NCI-H1105 treated with DMSO at 0.1 percent for 48 hours (cell line): Measurements from ENCODE around the gene TMED10.
A peak's percentile ranks its signal among the peaks of the same experiment; 100 is the strongest.
"Not testable (repeated sequence)": the region's sequence is repeated elsewhere in the genome, so short reads cannot be mapped to it uniquely, and the experiment has no call there.

Experiments used
- DNase-seq: peaks from one replicate; lab custom pipeline; 2025; lab: John Stamatoyannopoulos, UW

The TMED10 gene

DNA sequence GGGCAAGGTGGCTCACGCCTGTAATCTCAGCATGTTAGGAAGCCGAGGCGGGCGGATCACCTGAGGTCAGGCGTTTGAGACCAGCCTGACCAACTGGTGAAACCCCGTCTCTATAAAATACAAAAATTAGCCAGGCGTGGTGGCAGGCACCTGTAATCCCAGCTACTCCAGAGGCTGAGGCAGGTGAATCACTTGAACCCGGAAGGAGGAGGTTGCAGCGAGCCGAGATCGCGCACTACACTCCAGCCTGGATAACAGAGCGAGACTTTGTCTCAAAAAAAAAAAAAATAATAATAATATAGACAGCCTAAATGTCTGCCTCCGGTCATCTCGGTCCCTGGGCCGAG is 49.0 kb downstream of the TMED10 start:
- not testable (repeated sequence) for DNase-seq

DNA sequence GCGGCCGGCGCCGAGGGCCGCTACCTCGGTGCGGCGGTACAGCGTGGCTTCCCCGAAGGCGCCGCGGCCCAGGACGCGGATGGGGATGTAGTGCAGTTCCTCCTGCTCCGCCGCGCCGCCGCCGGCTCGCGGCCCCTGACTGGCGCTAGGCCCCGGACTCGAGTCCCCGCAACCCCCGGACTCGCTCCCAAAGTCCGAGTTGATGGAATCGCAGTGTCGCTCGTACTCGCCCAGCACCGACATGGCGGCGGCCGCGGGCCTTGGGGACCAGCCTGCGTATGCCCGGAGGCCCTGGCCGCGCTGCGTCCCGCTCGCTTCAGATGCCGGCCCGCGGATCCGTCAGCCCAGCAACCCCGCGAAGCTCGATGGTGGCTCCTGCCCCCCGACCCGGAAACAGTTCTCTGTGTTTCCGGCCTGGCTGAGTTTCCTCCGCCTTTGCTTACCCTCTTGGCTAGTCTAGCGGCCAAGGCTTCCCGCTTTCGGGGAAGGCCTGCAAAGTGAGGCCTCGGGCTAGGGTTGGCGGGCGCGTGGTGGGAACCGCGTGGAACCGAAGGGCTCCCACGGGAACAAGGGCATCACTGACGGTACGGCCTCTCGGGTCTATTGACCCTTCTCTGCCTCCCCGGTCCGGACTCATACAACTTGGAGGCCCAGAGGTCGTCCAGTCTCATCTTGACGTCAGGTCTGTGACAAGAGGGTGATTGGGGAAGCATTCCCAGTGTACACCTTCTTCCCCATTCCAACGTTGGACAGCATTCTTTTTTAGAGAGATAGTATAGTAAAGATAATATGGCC is 49.5 kb downstream of the TMED10 start, which contains the start of gene NEK9:
Gene NEK9, minus strand, starts transcription at position 370 of the 795 bp plus-strand sequence. Its CDS starts 127 bp downstream, at position 243.
- DNase-seq, result peak; percentile 86

DNA sequence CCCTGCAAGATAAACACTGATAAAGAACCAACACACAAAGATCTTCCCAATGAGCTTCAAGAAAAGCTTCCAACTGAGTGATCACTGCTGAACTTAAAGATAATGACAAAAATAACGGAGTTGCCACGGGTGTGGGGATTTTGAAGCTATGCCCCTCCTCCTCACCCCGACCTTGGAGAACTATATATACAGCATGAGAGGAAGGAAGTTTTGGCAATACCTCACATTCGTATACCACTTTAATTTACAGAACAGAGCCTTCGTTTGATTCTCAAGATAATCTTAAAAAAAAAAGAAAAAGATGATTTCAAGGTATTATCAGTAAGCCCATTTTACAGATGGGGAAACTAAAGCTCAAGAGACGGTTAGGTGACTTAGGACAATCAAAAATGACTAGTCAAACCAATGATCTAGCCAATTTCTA is 50.3 kb downstream of the TMED10 start:
- no peak for DNase-seq

DNA sequence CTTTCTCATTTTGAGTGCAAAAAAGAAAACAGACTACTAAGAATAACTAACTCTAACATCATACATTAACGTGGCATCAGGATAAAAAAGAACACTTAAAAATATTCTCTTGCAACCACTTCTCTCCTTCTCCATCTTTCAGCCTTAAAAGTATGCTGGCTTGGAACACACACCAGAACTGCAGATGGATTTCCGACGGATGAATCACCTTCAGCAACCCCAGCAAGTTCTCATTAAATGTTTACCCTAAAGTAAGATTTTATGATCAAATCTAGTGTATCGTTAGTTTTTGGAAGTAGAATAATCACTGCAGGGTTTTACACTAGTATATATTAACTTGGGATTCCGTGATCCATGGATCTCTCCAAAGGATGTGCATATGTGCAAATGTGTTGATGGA is 50.8 kb downstream of the TMED10 start:
- no peak for DNase-seq

DNA sequence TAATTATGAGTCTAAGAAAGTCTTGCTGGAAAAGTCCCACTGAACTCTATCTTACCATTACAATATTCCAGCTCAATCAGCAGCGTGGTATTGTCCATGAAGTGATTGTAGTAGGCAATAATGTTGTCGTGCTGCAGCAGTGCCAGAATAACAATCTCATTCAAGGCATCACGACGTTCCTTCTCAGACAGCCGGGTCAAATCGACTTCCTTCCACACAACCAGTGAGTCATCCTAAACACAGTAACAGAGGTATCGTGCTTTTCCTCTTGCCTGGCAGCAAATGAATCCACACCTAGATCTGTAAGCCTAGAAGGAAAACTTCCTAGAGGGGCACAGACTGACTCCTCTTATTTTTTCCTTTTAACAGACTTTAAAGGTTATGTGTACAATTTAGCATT is 52.4 kb downstream of the TMED10 start:
- DNase-seq, result no peak

DNA sequence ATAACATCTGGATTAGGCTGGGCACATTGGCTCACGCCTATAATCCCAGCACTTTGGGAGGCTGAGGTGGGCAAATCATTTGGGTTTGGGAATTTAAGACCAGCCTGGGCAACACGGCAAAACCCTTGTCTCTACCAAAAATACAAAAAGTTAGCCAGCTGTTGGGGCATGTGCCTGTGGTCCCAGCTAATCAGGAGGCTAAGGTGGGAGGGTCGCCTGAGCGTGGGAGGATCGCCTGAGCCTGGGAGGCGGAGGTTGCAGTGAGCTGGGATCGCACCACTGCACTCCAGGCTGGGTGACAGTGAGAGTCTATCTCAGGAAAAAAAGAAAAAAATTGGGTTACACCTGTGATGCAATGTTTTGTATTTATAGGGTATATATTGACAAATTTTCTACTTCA is 54.9 kb downstream of the TMED10 start:
- DNase-seq, result no peak

DNA sequence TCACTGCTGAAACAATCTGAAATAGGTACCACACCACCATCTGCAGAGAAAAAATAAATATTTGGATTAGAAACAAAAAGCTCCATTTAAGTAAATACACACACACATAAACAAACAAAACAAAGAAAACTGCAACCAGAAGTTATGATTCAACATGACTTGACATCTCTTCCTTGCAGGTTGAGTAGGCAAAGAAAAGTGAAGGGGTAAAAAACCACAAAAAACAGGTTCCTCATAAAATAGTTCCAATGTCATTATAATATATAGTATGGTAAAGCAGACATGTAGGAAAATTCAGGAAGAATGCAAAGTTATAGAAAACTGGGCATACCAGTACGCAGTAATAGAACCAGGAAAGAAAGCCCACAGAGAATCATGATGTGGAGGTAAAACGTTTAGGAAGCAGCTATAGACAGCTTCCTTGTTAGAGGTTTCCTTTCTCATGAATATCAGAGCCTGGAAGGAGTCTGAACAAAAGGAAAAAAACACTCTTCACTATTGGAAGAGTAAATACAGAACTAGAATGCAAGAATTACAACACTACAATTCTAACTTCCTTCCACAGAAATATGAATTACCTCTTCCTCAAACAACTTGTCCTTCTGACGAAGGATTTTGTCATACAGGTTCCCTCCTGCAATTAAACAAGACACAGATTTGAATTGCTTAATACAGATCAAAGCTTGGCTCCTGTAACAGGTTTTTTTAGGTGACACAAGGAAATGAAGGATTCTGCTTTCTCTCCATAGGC is 55.7 kb downstream of the TMED10 start:
- DNase-seq, result no peak

DNA sequence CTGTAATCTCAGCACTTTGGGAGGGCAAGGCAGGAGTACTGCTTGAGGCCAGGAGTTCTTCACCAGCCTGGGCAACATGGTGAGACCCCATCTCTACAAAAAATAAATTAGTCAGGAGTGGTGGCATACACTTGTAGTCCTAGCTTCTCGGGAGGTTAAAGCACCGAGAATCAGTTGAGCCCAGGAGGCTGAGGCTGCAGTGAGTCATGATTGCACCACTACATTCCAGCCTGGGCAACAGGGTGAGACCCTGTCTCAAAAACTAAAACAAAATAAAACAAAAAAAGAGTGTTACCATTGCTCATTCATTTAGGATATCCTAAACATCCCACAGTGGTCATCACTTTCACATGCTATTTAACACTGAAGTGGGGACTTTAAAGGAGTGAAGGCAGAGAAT is 57.4 kb downstream of the TMED10 start:
- no peak for DNase-seq

DNA sequence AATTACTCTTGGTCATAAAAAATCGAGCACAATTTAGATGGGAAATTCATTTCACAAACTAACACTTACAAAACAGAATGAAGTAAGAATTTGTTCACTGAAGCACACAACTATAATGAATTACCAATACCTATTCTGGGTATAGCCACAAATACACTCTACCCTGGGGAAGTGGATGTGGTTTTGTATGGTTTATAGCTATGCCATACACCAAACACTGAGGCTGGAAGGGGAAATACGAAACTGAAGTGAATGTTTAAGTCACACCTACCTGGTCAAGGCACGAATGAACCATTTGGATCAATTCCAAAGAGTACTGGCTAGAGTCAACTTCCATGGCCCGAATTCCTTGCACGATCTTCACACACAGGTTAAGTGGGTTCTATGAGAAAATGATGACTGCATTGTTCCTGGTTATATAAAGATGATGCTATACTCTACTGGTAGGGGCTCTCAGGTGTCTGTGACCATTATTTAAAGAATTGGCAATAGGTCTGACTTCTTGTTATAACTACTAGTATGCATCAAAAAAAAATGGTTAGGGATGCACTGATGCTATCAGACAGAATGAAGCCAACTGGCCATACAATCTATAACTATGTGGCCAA is 62.4 kb downstream of the TMED10 start:
- DNase-seq, result no peak

DNA sequence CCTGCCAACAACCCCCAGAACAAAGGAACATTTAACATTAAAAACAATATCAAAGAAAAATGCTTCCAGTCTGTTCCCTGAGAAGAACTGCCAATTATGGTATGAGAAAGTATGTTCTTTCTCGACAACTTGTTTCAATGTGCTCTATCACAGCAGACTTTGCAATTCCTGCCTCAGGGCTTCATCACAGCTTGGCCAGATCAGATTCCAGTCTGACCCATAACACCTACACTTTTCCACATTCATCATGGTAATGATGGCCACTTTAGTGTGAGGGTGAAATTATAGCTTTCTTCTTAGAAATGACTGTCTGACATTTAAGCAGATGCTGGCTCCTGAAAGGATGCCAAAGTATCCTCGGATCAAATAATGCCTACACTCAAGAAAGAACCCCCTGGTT is 66.5 kb downstream of the TMED10 start:
- DNase-seq, result no peak

DNA sequence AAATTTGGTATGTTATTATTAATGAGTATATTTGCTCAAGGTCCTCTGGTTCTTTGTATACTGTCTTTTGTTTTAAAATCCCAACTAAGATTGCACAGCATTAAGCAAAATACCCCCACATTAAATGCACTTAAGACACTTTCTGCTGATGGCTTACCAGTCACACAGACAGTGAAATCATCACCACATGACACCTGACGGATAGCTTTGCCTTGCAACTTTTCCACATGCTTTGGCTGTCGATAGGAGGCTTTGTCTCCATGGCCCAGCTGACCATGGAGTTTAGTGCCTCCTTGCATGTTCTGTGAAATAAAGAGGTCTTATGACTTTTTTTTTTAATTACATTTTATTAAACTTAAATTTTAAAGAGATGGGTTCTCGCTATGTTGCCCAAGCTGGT is 69.2 kb downstream of the TMED10 start:
- no peak for DNase-seq

DNA sequence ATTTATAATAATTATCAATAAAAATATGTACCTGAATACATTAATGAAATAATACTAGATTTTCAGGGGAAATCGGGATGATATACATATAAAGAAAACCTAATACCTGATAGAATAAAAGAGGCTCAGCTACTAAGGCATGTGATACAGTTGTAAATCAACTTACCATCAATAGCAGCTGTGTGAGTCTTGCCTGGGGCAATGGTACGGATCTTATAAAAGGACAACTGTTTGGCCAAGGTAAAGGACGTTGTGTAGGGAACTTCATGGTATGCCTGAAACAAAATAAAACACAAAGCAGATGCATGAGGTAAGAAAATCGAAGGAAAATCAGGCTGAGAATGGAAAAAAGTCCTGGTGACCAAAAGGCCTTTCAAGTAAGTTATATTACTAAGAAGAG is 74.9 kb downstream of the TMED10 start:
- no peak for DNase-seq

DNA sequence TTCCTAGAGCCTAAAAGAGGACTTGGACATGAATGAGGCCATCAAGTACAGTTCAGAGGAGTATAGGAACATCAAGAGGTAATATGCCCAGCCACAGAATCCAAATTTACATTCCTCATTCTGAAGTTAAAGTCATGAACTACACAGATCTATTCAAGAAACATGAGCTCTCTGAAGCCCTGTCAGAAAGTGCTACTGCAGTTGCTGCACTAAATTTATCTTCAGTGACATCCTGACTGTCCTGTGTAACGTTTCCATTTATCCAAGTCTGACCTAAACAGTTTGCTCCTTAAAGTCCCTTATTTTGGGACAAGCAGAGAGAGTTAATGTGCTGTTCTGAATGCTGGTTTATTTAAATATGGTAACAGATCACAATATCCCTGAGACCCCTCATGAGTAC is 77.7 kb downstream of the TMED10 start:
- no peak for DNase-seq

DNA sequence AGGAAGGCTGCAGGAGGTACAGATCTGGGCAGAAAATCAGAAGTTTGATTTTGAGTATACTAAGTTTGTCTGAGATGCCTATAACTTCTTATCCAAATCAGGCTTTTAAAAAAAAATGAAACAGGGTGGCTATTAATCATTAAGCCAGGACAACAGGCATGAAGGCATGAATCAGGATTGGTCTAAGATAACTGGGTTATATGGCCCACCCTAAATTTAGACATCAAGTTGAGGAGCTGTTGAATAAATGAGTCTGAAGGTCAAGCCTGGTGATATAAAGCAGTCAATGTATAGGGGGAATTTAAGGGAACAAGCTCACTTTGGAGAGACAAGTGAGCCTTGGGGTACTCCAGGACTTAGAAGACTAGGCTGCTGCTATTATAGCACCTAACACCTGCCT is 78.2 kb downstream of the TMED10 start:
- no peak for DNase-seq

DNA sequence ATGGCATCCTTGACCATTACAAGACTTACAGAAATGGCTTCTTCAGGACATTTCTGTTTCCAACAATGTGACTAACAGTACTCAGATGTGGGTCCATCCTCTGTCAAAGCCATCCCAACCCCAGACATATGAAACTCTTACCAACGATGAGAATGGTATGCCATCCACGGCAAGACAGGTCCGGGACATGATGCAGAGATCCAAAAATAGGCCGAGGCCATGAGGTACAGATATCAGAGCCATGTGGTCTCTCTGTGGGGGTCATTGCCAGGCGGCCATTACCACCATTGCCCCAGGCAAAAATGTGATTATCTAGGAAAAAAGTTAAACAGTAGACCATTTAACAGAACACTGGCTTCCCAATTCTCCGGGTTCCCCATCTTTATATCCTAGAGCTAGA is 79.5 kb downstream of the TMED10 start:
- no peak for DNase-seq

DNA sequence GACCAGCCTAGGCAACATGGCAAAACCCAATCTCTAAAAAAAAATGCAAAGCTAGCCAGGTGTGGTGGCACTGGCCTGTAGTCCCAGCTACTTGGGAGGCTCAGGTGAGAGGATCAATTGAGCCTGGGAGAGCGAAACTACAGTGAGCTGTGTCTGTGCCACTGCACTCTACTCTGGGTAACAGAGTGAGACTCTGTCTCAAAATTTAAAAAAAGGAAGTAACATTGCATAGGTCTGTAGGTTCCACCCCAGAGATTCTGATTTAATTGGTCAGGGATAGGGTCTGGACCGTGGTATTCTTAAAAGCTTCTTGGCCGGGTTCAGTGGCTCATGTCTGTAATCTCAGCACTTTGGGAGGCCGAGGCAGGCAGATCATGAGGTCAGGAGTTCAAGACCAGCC is 80.7 kb downstream of the TMED10 start:
- DNase-seq, result no peak

DNA sequence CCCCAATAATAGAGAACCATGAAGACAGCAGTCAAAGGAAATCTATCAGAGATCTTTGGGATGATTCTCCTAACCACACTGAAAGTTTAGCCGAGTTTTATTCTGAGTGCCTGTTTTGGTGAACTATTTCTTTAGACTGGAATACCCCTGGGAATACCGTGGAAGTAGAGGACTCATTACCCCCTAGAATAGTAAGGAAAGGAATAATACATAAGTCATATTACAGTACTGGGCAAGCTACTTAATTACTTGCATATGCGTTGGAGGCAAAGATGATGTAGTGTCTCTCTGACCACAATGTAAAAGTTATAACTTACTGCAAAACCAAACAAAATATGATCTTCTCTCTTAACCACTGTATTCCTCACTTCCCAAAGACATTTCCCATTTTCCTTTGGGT is 81.5 kb downstream of the TMED10 start:
- no peak for DNase-seq

DNA sequence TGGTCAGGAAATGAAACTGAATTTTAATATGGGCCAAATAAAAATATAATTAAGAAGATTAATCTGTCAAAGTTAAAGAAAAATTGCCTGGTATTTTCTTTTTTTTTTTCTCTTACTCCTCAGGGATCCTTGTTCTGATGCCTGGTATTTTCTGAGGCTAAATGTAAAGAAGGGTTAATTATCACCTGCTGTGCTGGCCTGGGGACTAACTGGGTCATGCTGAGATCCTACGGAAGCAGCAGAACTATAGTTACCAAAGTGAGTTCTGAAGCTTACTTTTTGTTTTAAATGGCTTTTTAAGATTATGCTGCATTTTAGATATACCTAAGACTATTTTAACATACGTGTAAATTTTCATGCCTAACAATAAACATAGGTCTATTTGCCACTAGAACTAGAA is 83.7 kb downstream of the TMED10 start:
- no peak for DNase-seq

DNA sequence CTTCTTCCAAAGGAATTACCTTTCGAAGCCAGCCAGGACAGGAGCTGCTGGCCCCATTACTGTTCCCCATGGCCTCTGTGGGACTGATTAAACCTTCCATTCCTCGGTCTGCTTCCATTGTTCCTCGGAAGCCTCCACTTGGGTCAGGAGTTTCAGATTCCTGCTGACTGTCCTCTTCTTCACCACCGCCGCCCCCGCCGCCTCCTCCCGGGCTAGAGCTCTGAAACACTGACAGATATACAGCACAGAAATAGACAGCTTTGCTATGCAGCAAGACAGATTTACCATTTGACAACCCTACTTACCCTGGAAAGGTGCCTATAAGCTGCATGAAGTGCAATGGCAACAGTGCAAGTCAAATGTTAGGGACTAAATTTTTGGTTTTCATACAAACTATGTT is 85.2 kb downstream of the TMED10 start:
- DNase-seq, result no peak

DNA sequence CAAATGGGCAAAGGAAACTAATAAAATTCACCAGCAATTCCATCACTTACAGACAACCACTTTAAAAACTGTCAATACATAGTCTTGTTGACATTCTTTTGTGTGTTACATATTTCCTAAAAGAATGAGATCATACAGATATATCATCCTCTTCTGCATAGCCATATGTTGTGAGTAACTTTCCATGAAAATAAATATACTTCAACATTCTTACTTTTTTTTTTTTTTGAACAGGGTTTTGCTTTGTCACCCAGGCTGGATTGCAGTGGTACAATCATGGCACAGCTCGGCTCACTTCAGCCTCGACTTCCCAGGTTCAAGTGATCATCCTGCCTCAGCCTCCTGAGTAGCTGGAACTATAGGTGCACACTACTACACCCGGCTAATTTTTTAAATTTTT is 86.1 kb downstream of the TMED10 start:
- no peak for DNase-seq

DNA sequence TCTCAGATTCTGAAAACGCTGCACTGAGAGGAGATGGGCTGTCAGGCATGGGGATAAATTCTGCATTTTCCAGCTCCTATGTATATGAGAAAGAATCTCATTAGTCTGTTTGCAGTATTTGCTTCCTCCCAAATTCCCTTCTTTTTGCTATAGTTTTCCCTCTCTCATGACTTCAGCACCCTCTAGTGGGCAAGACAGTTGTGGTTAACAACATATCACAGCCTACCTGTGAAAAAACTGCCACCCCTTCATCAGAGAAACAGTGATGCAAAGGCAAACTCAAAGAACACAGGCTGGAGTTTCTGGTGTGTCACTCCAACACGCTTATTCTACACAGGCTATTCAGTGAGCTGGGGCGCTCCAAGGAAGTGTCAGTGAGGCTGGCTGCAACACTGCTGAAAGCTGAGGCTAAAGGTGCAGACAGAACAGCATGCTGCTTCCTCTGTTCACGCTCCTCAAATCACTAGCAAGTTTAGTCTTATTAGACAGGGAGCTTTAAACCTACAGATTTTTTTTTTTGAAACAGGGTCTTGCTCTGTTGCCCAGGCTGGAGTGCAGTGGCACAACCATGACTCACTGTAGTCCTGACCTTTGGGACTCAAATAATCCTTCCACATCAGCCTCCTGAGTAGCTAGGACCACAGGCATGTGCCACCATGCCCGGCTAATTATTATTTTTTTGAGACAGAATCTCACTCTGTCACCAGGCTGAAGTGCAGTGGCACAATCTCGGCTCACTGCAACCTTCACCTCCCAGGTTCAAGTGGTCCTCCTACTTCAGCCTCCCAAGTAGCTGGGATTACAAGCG is 87.6 kb downstream of the TMED10 start:
- peak; percentile 55 for DNase-seq

DNA sequence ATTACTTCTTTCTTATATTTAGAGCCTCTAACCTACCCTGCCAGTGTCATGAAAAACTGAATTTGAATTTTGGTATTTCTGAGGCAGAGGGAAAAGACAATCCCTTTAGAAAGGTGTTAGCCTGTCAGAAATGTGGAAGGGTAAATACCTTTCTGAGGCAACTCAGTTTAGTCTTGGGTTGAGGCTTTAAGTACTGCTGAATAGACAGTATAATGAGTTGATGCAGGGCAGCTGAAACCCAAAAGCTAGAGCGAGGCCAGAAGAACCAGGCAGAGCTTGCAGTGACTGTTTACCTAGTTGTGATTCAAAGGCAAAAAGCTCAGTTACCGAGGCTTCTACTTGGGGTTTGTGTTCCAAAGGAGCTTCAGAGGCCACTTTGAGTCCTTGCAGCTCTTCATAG is 88.3 kb downstream of the TMED10 start:
- no peak for DNase-seq
